K562 (cell line): ENCODE measurements around the gene DNMT1. TPM values are rescaled to one million over a fixed set of nuclear protein-coding genes. Genes with fewer than 3 reads are reported as not detected.

Experiments used
- ATAC-seq: fragments of 200-7000 bp; cut with Tn5 transposase; 3 replicates; pipeline ENCODE4 v1.9.1; 2020; ENCODE audit warnings: moderate library complexity
- BruUV-seq: library from RNA; stranded (reverse); fragments of 400-500 nt; replicated peaks from 2 replicates; lab custom pipeline; 2021; lab: Mats Ljungman, UMichigan
- CTCF ChIA-PET: fragments of 300-600 bp; formaldehyde crosslinking; extraction: SDS; loops from one replicate; lab custom pipeline; 2021; ENCODE audit warnings: low intra/inter-chr PET ratio; lab: Yijun Ruan, JAX
- POLR2A ChIA-PET: fragments of 300-600, 350-650 bp; sonication (Branson Sonifier 250); formaldehyde crosslinking; extraction: SDS; loops from one replicate; lab custom pipeline; 2021; ENCODE audit warnings: antibody characterized with exemption, inconsistent platforms; lab: Yijun Ruan, JAX
- DNase-seq, 4 experiments: peaks; one replicate each; pipeline versions ENCODE4 v3.0.0 to v3.0.0-alpha.2; 2011 to 2018; ENCODE audit warnings: low spot score in 3 of 4, mixed read lengths in 3 of 4; ENCODE audit errors: extremely low read depth in 1 of 4
- FAIRE-seq: peaks from 2 replicates; lab custom pipeline; 2011; peaks lifted over from hg19 to GRCh38; lab: Jason Lieb, UNC
- H2AFZ ChIP-seq: 2 replicates; pipeline ENCODE4 v1.6.0; 2011; ENCODE audit warnings: low read depth, low read length, control low read depth, inconsistent platforms
- H3K27ac ChIP-seq: fragments of 200-600 bp; 3 replicates; pipeline ENCODE4 v1.8.0; 2011; ENCODE audit warnings: low read depth, mild to moderate bottlenecking, control low read depth, inconsistent platforms, low read length, moderate library complexity, mixed read lengths; ENCODE audit errors: extremely low read depth
- H3K27me3 ChIP-seq, 2 experiments: fragments of 300-600 bp in 1 of 2; 2 replicates in 1 of 2; 3 replicates in 1 of 2; pipeline versions ENCODE4 v1.6.0 to v1.8.0; 2011; ENCODE audit warnings: inconsistent platforms in 2 of 2, low read length in 2 of 2, mild to moderate bottlenecking in 1 of 2, mixed read lengths in 1 of 2, moderate library complexity in 1 of 2; ENCODE audit not compliant: control insufficient read depth in 2 of 2, insufficient read depth in 2 of 2
- H3K36me3 ChIP-seq: fragments of 300-600 bp; 3 replicates; pipeline ENCODE4 v1.8.0; 2011; ENCODE audit warnings: mild to moderate bottlenecking, low read length, inconsistent platforms; ENCODE audit not compliant: control insufficient read depth, insufficient read depth
- H3K4me1 ChIP-seq, 2 experiments: fragments of 200-600 bp in 1 of 2; replicated peaks in 1 of 2; 2 replicates in 1 of 2; 3 replicates in 1 of 2; pipeline versions ENCODE4 v1.5.1 to v1.8.0; 2011; ENCODE audit warnings: inconsistent platforms in 2 of 2, low read length in 2 of 2, mild to moderate bottlenecking in 1 of 2, mixed read lengths in 1 of 2, moderate library complexity in 1 of 2; ENCODE audit not compliant: control insufficient read depth in 2 of 2, insufficient read depth in 2 of 2
- H3K4me2 ChIP-seq: 2 replicates; pipeline ENCODE4 v1.6.1; 2011; ENCODE audit warnings: low read length, control low read depth, inconsistent platforms, mixed read lengths; ENCODE audit not compliant: insufficient read depth
- H3K4me3 ChIP-seq: fragments of 200-600 bp; sonication (generic), shearing (Covaris generic); 2 replicates; pipeline ENCODE4 v1.5.1; 2016; ENCODE audit warnings: control low read depth, inconsistent platforms
- H3K79me2 ChIP-seq: fragments of 200-600 bp; 3 replicates; pipeline ENCODE4 v1.8.0; 2011; ENCODE audit warnings: low read length, inconsistent platforms; ENCODE audit not compliant: control insufficient read depth, insufficient read depth
- H3K9ac ChIP-seq, 2 experiments: 2 replicates each; pipeline versions ENCODE4 v1.6.0 to v1.6.1; 2011; ENCODE audit warnings: low read depth in 2 of 2, low read length in 2 of 2, control low read depth in 1 of 2, inconsistent platforms in 1 of 2, mild to moderate bottlenecking in 1 of 2, mixed read lengths in 1 of 2; ENCODE audit not compliant: insufficient read depth in 1 of 2
- H3K9me1 ChIP-seq: one replicate; pipeline ENCODE4 v1.6.0; 2011; ENCODE audit warnings: inconsistent platforms, mild to moderate bottlenecking, low read length, moderate library complexity; ENCODE audit not compliant: control insufficient read depth, insufficient read depth
- H3K9me3 ChIP-seq: replicated peaks from 2 replicates; pipeline ENCODE4 v1.5.1; 2011; ENCODE audit warnings: low read depth, low read length, inconsistent platforms; ENCODE audit not compliant: control insufficient read depth, insufficient read depth
- H4K20me1 ChIP-seq: replicated peaks from 2 replicates; pipeline ENCODE4 v1.6.1; 2011; ENCODE audit warnings: low read length, inconsistent platforms, mixed read lengths; ENCODE audit not compliant: control insufficient read depth, insufficient read depth
- FOXJ2 ChIP-seq: fragments of 200-800 bp; sonication (Bioruptor generic); IDR thresholded peaks from 2 replicates; pipeline ENCODE4 v1.6.1; 2016; ENCODE audit warnings: missing genetic modification characterization, missing compliant biosample characterization
- HDAC2 ChIP-seq: fragments of 450-650 bp; IDR thresholded peaks from 2 replicates; pipeline ENCODE4 v1.6.1; 2016; ENCODE audit warnings: mild to moderate bottlenecking
- JUNB ChIP-seq: fragments of 450-650 bp; formaldehyde crosslinking; conservative IDR thresholded peaks from 2 replicates; pipeline ENCODE4 v1.4.0; 2020; ENCODE audit warnings: mild to moderate bottlenecking
- NBN ChIP-seq: fragments of 450-650 bp; IDR thresholded peaks from 2 replicates; pipeline ENCODE4 v1.6.1; 2016; ENCODE audit warnings: low read depth, mild to moderate bottlenecking
- POLR2AphosphoS2 ChIP-seq: IDR thresholded peaks from 2 replicates; pipeline ENCODE4 v1.6.1; 2012; ENCODE audit warnings: low read length, improper control_type of control experiment
- RBM39 ChIP-seq: fragments of 200-400 bp; formaldehyde crosslinking; optimal IDR thresholded peaks from 2 replicates; pipeline ENCODE3; 2018; ENCODE audit warnings: low read depth, low read length
- SMARCA4 ChIP-seq: fragments of 450-650 bp; IDR thresholded peaks from 2 replicates; pipeline ENCODE4 v1.6.1; 2016
- ZNF347 ChIP-seq: fragments of 450-650 bp; formaldehyde crosslinking; IDR thresholded peaks from 2 replicates; pipeline ENCODE4 v1.4.0; 2020; ENCODE audit warnings: low read depth, mild to moderate bottlenecking, moderate library complexity
- WGBS: fragments of 100-300 bp; shearing (Covaris generic); methylation state at CpG from one replicate; pipeline ENCODE4 v1.1.6; 2016; ENCODE audit warnings: low coverage, mixed read lengths; ENCODE audit not compliant: insufficient coverage; ENCODE audit errors: missing lambda C conversion rate; 5-methylcytosine and 5-hydroxymethylcytosine counted together
- in situ Hi-C: fragments of 300-500 bp; cut with MboI; formaldehyde crosslinking; loops from 4 replicates; pipeline ENCODE4 v1.15.0; 2018; ENCODE audit warnings: inconsistent platforms, mixed read lengths
- intact Hi-C: fragments of 100-400 bp; cut with micrococcal nuclease; formaldehyde crosslinking; loops from 2 replicates; pipeline ENCODE4 v1.14.2; 2022
- polyA plus RNA-seq, 8 experiments: library from polyadenylated mRNA; depleted of rRNA in 4 of 8; stranded (reverse) in 5 of 8; unstranded in 3 of 8; fragments of >200 nt; fragmentation: Nextera tagmentation in 2 of 8; fragmentation: Illumina TruSeq in 1 of 8; extraction: Ambion mirVana in 2 of 8; extraction: Trizol in 1 of 8; gene quantifications; 2 replicates each; pipeline versions ENCODE4 v1.2.1 to v1.2.3, GENCODE V29; 2011 to 2014; ENCODE audit warnings: inconsistent platforms in 1 of 8, missing spikeins in 1 of 8
- total RNA-seq, 7 experiments: library from RNA; depleted of rRNA in 6 of 7; stranded (reverse); fragments of >200 nt in 6 of 7; fragmentation: Illumina TruSeq in 2 of 7; extraction: Trizol in 2 of 7; gene quantifications; 2 replicates each; pipeline versions ENCODE4 v1.2.1 to v1.2.3, GENCODE V29; 2011 to 2021; ENCODE audit warnings: low replicate concordance in 1 of 7
- TF ChIP-seq, protein P1 (sequence below): fragments of 450-650 bp; conservative IDR thresholded peaks from 2 replicates; pipeline ENCODE4 v1.6.1; 2016; ENCODE audit warnings: missing genetic modification characterization, low read depth, mild to moderate bottlenecking, control low read depth, missing compliant biosample characterization
- TF ChIP-seq, protein P2 (sequence below): fragments of 250-450 bp; sonication (Bioruptor Pico); IDR thresholded peaks from 2 replicates; pipeline ENCODE4 v1.4.0; 2020
- TF ChIP-seq, protein P3 (sequence below), 2 experiments: fragments of 150-350 bp in 1 of 2; IDR thresholded peaks; 2 replicates each; pipeline ENCODE4 v1.6.1; 2012 to 2016; ENCODE audit warnings: low read depth in 2 of 2, low read length in 2 of 2, mild to moderate bottlenecking in 1 of 2, moderate library complexity in 1 of 2

The DNMT1 gene
- total and polyA plus RNA-seq, 9 of the 15 experiments (the other 6 are each of a cell fraction or from before 2014, with no cell fraction given) = 80.1 to 271 (median 121) TPM

DNA sequence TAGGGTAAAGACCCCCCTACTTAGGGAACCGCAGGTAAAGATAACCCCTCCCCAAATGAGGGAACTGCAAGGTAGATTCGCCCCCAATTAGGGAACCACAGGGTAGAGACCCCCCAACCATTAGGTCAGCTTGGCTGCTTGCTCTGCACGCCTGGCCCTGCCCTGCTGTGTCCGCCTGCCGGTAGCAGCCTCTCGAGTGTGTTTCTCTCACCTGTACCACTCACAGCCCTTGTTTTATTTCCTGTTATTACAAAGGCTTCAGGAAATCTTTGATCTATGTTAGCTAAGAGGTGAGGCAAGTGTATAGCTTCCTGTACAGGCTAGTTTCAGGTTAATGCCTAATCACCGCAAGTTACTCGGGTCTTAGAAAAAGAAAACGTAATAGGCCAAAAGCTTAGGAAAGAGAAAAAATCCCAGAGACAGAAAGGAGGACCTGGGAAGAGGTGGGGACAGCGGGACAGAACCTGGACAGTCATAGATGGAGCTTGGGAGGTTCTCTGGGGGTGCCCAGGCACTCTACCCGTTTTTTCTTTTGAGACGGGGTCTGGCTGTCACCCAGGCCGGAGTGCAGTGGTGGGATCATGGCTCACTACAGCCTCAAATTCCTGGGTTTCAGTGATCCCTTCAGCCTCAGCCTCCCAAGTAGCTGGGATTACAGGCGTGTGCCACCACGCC lies 51.9 kb downstream of the DNMT1 start:
- FAIRE-seq (no peak), ATAC-seq (no peak), DNase-seq (no peak)
- CTCF ChIA-PET = no interaction called here
- no peaks in the 10 kb centered on the region for H3K27me3 ChIP-seq
- no peak overlapping the region for H3K9ac ChIP-seq
- 0 out of 5 replicates have a peak, but pooled peaks cover 0 to 5% of the 10 kb centered on the region in 2 experiments for H3K4me1 ChIP-seq
- no peak overlapping the region for H3K4me3 ChIP-seq
- 0 out of 2 replicates have a peak, but pooled peaks cover 5% of the 10 kb centered on the region for H4K20me1 ChIP-seq
- no peaks in the 10 kb centered on the region for H3K79me2 ChIP-seq
- intact Hi-C loops (no loop called here), in situ Hi-C loops (no loop called here)
- no peak overlapping the region for H3K4me2 ChIP-seq
- POLR2A ChIA-PET = interaction anchor here (0.7 to 1.4 kb wide), 4 partner anchors 14 to 107 kb away, joined by 3 to 7 read pairs (median 5); no protein-coding TSS in a partner anchor
- no peaks in the 10 kb centered on the region for H3K9me1 ChIP-seq
- H3K27ac ChIP-seq = no peak overlapping the region
- BruUV-seq = no TSS peak
- no peaks in the 10 kb centered on the region for H3K9me3 ChIP-seq
- H3K36me3 ChIP-seq = peaks cover 98% of the 10 kb centered on the region
- no peak overlapping the region for H2AFZ ChIP-seq
- WGBS = 91% methylated on average over 15 of the region's 15 CpGs
- TF ChIP-seq ZNF347 = no peak
- TF ChIP-seq, protein P1, sequence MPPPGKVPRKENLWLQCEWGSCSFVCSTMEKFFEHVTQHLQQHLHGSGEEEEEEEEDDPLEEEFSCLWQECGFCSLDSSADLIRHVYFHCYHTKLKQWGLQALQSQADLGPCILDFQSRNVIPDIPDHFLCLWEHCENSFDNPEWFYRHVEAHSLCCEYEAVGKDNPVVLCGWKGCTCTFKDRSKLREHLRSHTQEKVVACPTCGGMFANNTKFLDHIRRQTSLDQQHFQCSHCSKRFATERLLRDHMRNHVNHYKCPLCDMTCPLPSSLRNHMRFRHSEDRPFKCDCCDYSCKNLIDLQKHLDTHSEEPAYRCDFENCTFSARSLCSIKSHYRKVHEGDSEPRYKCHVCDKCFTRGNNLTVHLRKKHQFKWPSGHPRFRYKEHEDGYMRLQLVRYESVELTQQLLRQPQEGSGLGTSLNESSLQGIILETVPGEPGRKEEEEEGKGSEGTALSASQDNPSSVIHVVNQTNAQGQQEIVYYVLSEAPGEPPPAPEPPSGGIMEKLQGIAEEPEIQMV (tag) = no peak
- TF ChIP-seq POLR2AphosphoS2 = no peak
- TF ChIP-seq, protein P2, sequence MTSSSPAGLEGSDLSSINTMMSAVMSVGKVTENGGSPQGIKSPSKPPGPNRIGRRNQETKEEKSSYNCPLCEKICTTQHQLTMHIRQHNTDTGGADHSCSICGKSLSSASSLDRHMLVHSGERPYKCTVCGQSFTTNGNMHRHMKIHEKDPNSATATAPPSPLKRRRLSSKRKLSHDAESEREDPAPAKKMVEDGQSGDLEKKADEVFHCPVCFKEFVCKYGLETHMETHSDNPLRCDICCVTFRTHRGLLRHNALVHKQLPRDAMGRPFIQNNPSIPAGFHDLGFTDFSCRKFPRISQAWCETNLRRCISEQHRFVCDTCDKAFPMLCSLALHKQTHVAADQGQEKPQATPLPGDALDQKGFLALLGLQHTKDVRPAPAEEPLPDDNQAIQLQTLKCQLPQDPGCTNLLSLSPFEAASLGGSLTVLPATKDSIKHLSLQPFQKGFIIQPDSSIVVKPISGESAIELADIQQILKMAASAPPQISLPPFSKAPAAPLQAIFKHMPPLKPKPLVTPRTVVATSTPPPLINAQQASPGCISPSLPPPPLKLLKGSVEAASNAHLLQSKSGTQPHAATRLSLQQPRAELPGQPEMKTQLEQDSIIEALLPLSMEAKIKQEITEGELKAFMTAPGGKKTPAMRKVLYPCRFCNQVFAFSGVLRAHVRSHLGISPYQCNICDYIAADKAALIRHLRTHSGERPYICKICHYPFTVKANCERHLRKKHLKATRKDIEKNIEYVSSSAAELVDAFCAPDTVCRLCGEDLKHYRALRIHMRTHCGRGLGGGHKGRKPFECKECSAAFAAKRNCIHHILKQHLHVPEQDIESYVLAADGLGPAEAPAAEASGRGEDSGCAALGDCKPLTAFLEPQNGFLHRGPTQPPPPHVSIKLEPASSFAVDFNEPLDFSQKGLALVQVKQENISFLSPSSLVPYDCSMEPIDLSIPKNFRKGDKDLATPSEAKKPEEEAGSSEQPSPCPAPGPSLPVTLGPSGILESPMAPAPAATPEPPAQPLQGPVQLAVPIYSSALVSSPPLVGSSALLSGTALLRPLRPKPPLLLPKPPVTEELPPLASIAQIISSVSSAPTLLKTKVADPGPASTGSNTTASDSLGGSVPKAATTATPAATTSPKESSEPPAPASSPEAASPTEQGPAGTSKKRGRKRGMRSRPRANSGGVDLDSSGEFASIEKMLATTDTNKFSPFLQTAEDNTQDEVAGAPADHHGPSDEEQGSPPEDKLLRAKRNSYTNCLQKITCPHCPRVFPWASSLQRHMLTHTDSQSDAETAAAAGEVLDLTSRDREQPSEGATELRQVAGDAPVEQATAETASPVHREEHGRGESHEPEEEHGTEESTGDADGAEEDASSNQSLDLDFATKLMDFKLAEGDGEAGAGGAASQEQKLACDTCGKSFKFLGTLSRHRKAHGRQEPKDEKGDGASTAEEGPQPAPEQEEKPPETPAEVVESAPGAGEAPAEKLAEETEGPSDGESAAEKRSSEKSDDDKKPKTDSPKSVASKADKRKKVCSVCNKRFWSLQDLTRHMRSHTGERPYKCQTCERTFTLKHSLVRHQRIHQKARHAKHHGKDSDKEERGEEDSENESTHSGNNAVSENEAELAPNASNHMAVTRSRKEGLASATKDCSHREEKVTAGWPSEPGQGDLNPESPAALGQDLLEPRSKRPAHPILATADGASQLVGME (CRISPR knock-in tag) = no peak
- TF ChIP-seq RBM39 = no peak
- no peak for TF ChIP-seq JUNB (CRISPR knock-in tag)
- TF ChIP-seq FOXJ2 (tag) = no peak
- TF ChIP-seq NBN = no peak
- TF ChIP-seq, protein P3, sequence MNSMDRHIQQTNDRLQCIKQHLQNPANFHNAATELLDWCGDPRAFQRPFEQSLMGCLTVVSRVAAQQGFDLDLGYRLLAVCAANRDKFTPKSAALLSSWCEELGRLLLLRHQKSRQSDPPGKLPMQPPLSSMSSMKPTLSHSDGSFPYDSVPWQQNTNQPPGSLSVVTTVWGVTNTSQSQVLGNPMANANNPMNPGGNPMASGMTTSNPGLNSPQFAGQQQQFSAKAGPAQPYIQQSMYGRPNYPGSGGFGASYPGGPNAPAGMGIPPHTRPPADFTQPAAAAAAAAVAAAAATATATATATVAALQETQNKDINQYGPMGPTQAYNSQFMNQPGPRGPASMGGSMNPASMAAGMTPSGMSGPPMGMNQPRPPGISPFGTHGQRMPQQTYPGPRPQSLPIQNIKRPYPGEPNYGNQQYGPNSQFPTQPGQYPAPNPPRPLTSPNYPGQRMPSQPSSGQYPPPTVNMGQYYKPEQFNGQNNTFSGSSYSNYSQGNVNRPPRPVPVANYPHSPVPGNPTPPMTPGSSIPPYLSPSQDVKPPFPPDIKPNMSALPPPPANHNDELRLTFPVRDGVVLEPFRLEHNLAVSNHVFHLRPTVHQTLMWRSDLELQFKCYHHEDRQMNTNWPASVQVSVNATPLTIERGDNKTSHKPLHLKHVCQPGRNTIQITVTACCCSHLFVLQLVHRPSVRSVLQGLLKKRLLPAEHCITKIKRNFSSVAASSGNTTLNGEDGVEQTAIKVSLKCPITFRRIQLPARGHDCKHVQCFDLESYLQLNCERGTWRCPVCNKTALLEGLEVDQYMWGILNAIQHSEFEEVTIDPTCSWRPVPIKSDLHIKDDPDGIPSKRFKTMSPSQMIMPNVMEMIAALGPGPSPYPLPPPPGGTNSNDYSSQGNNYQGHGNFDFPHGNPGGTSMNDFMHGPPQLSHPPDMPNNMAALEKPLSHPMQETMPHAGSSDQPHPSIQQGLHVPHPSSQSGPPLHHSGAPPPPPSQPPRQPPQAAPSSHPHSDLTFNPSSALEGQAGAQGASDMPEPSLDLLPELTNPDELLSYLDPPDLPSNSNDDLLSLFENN (IDR thresholded peaks at IDR 0.05; ENCODE audit: low read depth in 2 of 2, low read length in 2 of 2) = no peak
- TF ChIP-seq HDAC2 = no peak
- TF ChIP-seq SMARCA4 = no peak
